Measurements from ENCODE around the gene CCDC146.
"Not testable (repeated sequence)": the region's sequence is repeated elsewhere in the genome, so short reads cannot be mapped to it uniquely, and the experiment has no call there.

The CCDC146 gene

GRCh38 chr7:77244222-77244934 is 122.0 kb downstream of the CCDC146 start:
- DNase-seq (ENCODE audit: low read depth in 2 of 2), result no peak

DNA sequence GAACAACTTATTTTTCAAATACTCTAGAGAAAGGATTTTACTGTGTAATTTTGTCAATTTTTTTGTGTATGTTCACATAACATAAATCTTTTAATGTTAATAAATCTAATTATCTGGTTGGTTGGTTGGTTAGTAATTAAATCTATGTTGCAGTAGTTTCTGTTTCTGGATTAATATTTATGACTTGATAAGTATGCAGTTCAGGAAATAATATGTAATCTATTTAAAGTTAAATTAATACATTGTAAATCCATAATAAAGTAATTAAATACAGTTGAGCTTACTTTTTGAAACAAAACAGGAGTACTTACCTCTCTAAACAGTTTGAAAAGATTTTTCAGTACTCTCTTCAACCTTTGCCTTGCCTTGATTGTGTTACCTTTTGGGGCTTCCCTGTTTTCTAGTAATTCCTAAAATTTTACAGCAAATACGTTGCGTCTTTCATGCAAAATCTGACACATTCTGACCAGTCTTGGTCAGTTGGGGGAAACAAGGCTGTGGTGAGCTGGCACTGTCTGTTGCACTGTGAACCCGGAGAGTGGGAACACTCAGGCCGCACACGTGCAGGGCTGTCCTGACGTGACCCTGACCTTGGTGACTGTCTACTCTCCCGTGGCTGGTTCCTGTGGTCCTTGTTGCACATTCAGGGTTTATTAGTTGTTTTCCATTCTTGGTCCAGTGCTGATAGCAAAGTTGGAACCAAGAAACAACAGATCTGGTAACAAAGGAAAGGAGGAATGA is 122.8 kb downstream of the CCDC146 start:
- no peak for DNase-seq (ENCODE audit: low read depth in 2 of 2)

DNA sequence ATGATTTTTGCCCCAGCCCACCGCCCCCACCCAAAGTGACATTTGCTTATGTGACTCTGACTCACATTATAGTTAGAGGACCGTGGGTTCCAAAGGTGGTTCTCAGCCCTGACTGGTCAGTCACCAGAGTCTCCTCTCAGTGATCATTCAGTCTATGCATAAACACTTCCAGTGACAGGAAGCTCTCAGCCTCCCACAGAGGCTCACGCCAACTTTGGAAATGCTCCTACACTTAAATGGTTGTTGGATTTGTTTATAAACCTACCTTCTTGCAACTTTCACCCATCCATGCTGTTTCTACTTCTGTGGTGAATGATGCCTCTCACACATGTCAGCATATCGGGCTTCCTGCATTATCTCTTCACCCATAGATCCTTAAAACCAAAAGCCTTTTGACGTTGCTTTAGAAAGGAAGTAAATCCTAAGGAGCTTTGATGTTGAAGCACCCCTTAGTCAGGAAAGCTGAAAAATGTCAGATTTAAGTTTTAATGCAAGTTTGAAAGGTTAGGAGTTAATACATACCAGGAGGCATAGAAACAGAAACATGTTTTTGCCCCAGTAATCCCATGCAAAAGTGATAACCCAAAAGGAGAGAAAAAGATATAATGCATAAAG is 123.7 kb downstream of the CCDC146 start:
- no peak for DNase-seq (ENCODE audit: low read depth in 2 of 2)

DNA sequence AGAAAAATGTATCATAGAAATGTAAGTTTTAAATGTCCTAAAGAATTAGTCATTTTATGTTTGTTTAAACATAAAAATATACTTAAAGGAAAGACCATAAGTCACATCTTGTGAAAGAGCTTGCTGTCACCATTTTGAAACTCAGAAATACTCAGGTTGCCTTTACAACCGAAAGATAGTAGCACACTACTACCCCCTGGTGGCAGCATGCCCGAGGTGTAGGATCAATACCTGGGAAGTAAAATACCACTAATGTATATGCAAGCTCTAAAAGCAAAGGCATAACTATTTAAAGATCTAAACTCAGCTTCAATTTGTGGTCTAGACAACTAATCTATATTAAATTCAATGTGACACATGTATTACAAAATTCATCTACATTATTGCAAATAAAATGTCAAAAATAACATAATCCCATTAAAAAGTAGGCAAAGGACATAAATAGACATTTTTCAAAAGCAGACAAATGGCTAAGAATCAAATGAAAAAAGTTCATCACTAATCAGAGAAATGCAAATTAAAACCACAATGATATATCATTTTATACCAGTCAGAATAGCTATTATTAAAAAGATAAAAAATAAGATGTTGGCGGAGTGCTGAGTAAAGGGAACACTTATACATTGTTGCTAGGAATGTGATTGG is 124.9 kb downstream of the CCDC146 start:
- DNase-seq (ENCODE audit: low read depth in 2 of 2), result peak; percentile 45 to 49

- DNase-seq (ENCODE audit: low read depth in 2 of 2), result no peak
These were observed 125.7 kb downstream of the CCDC146 start for GRCh38 chr7:77248154-77248553.

GRCh38 chr7:77252506-77252905 is 130.1 kb downstream of the CCDC146 start:
- no peak for DNase-seq (ENCODE audit: low read depth in 2 of 2)

DNA sequence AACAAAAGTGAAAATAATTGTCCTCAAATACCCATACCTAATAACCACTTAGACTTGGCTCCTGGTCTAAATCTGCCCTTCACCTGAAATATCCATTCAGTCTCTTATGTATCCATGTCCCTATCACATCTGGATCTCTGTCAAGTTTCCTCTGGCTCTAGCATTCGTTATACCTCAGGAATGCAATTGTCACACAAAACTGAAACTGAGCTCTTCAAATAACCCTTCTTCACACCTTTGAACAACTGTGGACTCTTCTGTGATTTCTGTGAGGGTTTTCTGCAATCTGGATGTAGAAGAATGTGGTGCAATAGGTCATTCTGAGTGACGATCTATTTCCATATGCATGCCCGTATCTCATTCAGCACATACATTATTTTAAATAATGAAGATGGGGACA is 130.7 kb downstream of the CCDC146 start:
- DNase-seq (ENCODE audit: low read depth in 2 of 2), result no peak

DNA sequence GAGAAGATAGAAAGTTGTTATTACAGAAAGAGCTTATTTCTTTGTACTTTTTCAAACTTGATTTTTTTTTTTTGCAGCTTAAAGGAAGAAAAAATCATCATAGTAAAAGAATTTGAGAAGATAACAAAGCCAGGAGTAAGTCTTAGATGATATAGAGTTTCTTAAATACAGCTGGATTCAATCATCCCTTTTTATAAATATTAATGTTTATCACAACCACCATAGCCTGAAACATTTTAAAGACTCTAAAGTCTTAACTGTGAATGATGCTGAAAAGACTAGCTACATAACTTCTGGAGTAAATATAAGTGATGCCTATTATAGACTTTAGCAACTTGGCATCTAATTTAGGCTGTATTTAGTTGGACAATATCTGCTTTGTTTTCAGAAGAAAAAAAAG is 132.0 kb downstream of the CCDC146 start:
- no peak for DNase-seq (ENCODE audit: low read depth in 2 of 2)

DNA sequence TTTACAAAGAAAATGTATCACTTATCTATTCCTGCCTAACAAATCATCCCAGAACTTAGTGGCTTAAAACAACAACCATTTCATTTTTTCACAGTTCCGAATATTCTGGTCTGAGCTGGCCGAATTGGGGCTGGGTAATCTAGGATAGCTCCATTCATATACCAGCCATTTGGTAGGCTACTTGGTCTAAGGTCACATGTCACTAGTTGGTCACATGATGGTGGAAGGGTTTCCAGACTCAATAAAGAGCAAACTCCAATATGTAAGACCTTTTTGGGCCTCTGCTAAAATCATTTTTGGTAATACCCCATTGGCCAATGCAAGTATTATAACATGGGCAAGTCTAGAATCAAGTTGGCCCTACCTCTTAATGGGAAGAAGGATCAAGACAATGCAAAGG is 132.5 kb downstream of the CCDC146 start:
- DNase-seq (ENCODE audit: low read depth in 2 of 2), result no peak

GRCh38 chr7:77258014-77258413 is 135.6 kb downstream of the CCDC146 start:
- peak; percentile 22 to 23 for DNase-seq (ENCODE audit: low read depth in 2 of 2)

- no peak for DNase-seq (ENCODE audit: low read depth in 2 of 2)
These were observed 136.2 kb downstream of the CCDC146 start for GRCh38 chr7:77258593-77258992.

DNA sequence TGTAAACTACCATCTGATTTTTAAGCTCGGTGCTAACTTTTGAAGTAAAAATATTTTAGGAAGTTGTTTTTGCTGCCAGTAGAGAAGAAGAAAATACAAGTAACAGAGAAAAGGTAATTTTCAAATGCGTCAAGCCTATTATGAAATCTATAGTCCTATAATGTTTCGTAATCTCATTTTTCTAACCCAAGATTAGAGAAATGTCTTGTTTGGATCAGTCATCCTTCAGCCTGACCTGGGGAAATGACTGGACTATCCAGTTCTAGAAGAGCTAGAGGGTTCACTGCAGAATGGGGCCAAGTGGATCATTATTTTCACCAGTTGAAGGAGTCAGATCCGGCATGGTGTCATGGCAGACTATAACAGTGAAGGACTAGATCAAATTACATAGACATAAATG is 139.9 kb downstream of the CCDC146 start:
- DNase-seq (ENCODE audit: low read depth in 2 of 2), result no peak

GRCh38 chr7:77265666-77266065 is 143.3 kb downstream of the CCDC146 start:
- DNase-seq (ENCODE audit: low read depth in 2 of 2), result no peak

DNA sequence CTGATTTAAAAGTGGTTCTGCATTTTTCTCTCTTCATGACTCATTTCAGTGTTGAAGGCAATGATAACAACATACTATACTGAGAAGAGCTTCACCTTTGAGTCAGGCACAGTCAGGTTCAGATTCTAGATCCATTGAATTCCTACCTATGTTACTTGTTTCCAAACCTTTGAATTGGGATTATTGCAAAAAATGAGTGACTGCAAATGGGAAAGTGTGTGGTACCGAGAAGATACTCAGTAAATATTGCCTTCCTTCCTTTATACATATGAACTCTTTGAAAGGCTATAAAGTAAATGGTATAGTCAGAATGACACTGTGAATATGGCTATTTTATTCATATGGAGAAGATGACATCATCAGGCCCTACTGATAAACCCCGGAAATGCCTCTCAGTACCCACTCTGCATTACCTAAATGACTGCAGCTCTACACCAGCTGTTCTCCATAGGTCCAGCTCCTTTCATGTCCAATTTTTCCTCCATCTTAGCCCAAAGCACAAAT is 143.9 kb downstream of the CCDC146 start:
- DNase-seq (ENCODE audit: low read depth in 2 of 2), result no peak

- no peak for DNase-seq (ENCODE audit: low read depth in 2 of 2)
These were observed 147.1 kb downstream of the CCDC146 start for GRCh38 chr7:77269360-77270093.

- DNase-seq (ENCODE audit: low read depth in 2 of 2), result no peak
These were observed 147.7 kb downstream of the CCDC146 start for GRCh38 chr7:77270094-77270480.

- no peak for DNase-seq (ENCODE audit: low read depth in 2 of 2)
These were observed 149.4 kb downstream of the CCDC146 start for GRCh38 chr7:77271766-77272165.

DNA sequence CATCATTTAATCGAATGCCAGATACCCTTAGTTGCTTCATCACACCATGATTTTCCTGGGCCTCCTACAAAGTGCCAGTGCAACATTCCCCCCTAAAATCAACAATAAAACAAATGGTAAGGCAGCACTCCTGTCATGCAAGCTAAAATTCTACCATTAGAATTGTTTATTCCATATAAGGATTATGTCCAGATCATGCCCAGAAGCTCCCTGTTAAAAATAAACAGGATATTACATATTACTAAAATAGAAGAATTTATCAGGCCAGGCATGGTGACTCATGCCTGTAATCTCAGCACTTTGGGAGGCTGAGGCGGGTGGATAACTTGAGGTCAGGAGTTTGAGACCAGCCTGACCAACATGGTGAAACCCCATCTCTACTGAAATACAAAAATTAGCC is 153.2 kb downstream of the CCDC146 start:
- DNase-seq (ENCODE audit: low read depth in 2 of 2), result not testable (repeated sequence)

DNA sequence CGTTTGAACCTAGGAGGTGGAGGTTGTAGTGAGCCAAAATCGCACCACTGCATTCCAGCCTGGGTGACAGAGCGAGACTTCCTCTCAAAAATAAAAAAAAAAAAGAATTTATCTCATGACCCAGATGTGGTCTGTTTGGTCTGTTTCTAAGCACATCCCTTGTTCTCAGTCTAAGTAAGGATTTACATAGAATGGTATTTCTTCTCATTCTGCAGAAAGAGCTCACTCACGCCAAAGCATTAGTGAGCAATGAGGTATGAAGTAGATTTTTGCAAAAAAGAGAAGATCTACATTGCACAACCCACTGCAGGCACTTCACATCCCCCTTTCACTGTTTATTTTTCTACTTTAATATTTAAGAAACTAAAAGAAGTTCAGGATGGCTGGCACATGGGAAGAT is 153.7 kb downstream of the CCDC146 start:
- no peak for DNase-seq (ENCODE audit: low read depth in 2 of 2)

- no peak for DNase-seq (ENCODE audit: low read depth in 2 of 2)
These were observed 159.5 kb downstream of the CCDC146 start for GRCh38 chr7:77281780-77282478.

- no peak for DNase-seq (ENCODE audit: low read depth in 2 of 2)
These were observed 160.5 kb downstream of the CCDC146 start for GRCh38 chr7:77282897-77283296.
